ENCODE data around the gene IL10RB. TPM values are rescaled to one million over a fixed set of nuclear protein-coding genes. Genes with fewer than 3 reads are reported as not detected.

Gene IL10RB
- total and polyA plus RNA-seq, 2 of the 13 experiments (the other 11 are each of a cell fraction or from before 2014, with no cell fraction given), result 17.4 to 18.2 TPM

GRCh38 chr21:33230545-33231324 is 35.4 kb upstream of the IL10RB start:
- in situ Hi-C loops (cut with HindIII; ENCODE audit: extremely low pct_ligation_motif_present, low pct_unique_long_range_greater_than_20kb), result no loop called here
- intact Hi-C loops (cut with micrococcal nuclease; ENCODE audit: unreplicated experiment), result loop anchor here (5.0 kb wide), 1 partner anchor 37 kb away; the partner anchor contains the start of gene IL10RB
- Histone ChIP-seq H4K20me1 (ENCODE audit: insufficient read depth, low read length) (no peaks in the 10 kb centered on the region), H3K4me3 (replicated peaks in 1 of 3; ENCODE audit: insufficient read depth in 1 of 3, low read depth in 2 of 3, low read length in 3 of 3) (peak overlapping the region; percentile 87 to 97 (median 89)), H3K9me3 (ENCODE audit: low read length) (no peaks in the 10 kb centered on the region), H2AFZ (ENCODE audit: low read length) (no peak overlapping the region), H3K79me2 (ENCODE audit: insufficient read depth, low read length) (peaks cover 32% of the 10 kb centered on the region), H3K4me2 (ENCODE audit: low read depth, low read length) (peak overlapping the region; percentile 90), H3K9ac (ENCODE audit: insufficient read depth, low read depth, low read length) (peak overlapping the region; percentile 83), H3K4me1 (ENCODE audit: insufficient read depth, low read length) (peaks cover 63% of the 10 kb centered on the region), H3K27me3 (ENCODE audit: control insufficient read depth in 1 of 2, insufficient read depth in 2 of 2, low read length in 2 of 2) (no peaks in the 10 kb centered on the region; a peak in 1 of 5 replicates), H3K36me3 (replicated peaks in 1 of 2; ENCODE audit: control insufficient read depth in 1 of 2, insufficient read depth in 2 of 2, low read length in 2 of 2) (no peaks in the 10 kb centered on the region), H3K27ac (ENCODE audit: extremely low read length, insufficient read depth, low read length) (peak overlapping the region; percentile 91)
- ChIA-PET CTCF (ENCODE audit: low intra/inter-chr PET ratio, low total read pairs) (interaction anchor here (2.0 kb wide), 1 partner anchor 31 kb away, joined by 5 read pairs; no protein-coding TSS in a partner anchor), POLR2A (interaction anchor here (0.6 to 1.9 kb wide), 4 partner anchors 27 to 182 kb away, joined by 3 to 6 read pairs (median 4); partner anchors contain the start of genes IFNAR1 and IL10RB)
- ATAC-seq (peak; percentile 66), FAIRE-seq (peak; percentile 68), DNase-seq (ENCODE audit: low spot score) (peak; percentile 37)
- no TSS peak for BruUV-seq (replicated peaks)
- WGBS (ENCODE audit: low lambda C conversion rate), result 2% methylated on average over 13 of the region's 30 CpGs
- TF ChIP-seq THAP8 (CRISPR knock-in tag; IDR thresholded peaks at IDR 0.05; ENCODE audit: borderline replicate concordance) (no peak), ETV5 (CRISPR knock-in tag; IDR thresholded peaks at IDR 0.05; ENCODE audit: borderline replicate concordance) (no peak), ZNF350 (CRISPR knock-in tag; IDR thresholded peaks at IDR 0.05; ENCODE audit: borderline replicate concordance, low read depth) (no peak), TBL1XR1 (IDR thresholded peaks at IDR 0.05; ENCODE audit: borderline replicate concordance, low read length, partially characterized antibody) (no peak), MLLT10 (CRISPR knock-in tag; IDR thresholded peaks at IDR 0.05) (no peak), RBM39 (IDR thresholded peaks at IDR 0.05; ENCODE audit: low read depth, low read length, poor library complexity, severe bottlenecking) (no peak), HNRNPUL1 (IDR thresholded peaks at IDR 0.05; ENCODE audit: low read depth, low read length) (no peak), PHF8 (CRISPR knock-in tag; IDR thresholded peaks at IDR 0.05) (peak; percentile 47; the same call in 1 of the 2 replicates), RBM22 (optimal IDR thresholded peaks at IDR 0.05; ENCODE audit: low read length) (no peak), POLR2A (IDR thresholded peaks at IDR 0.05; ENCODE audit: insufficient read depth in 1 of 2, low read depth in 2 of 2, low read length in 2 of 2) (no peak), MAF1 (CRISPR knock-in tag; IDR thresholded peaks at IDR 0.05; ENCODE audit: borderline replicate concordance) (no peak), ZNF530 (CRISPR knock-in tag; IDR thresholded peaks at IDR 0.05; ENCODE audit: low read depth) (no peak), ZMYM3 (CRISPR knock-in tag; IDR thresholded peaks at IDR 0.05) (no peak)
- TF ChIP-seq, protein P1, sequence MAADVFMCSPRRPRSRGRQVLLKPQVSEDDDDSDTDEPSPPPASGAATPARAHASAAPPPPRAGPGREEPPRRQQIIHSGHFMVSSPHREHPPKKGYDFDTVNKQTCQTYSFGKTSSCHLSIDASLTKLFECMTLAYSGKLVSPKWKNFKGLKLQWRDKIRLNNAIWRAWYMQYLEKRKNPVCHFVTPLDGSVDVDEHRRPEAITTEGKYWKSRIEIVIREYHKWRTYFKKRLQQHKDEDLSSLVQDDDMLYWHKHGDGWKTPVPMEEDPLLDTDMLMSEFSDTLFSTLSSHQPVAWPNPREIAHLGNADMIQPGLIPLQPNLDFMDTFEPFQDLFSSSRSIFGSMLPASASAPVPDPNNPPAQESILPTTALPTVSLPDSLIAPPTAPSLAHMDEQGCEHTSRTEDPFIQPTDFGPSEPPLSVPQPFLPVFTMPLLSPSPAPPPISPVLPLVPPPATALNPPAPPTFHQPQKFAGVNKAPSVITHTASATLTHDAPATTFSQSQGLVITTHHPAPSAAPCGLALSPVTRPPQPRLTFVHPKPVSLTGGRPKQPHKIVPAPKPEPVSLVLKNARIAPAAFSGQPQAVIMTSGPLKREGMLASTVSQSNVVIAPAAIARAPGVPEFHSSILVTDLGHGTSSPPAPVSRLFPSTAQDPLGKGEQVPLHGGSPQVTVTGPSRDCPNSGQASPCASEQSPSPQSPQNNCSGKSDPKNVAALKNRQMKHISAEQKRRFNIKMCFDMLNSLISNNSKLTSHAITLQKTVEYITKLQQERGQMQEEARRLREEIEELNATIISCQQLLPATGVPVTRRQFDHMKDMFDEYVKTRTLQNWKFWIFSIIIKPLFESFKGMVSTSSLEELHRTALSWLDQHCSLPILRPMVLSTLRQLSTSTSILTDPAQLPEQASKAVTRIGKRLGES (CRISPR knock-in tag; IDR thresholded peaks at IDR 0.05; ENCODE audit: borderline replicate concordance), result no peak
